ENCODE measurements around the gene ROBO2. TPM values are rescaled to one million over a fixed set of nuclear protein-coding genes. Genes with fewer than 3 reads are reported as not detected.
A peak's percentile ranks its signal among the peaks of the same experiment; 100 is the strongest.

The ROBO2 gene
- total RNA-seq, 1 experiment from 2014 or later = under 0.01 TPM

- DNase-seq (ENCODE audit: low read depth) = no peak
These were observed 13.1 kb downstream of the ROBO2 start for GRCh38 chr3:77052733-77053670.

GRCh38 chr3:77053795-77054194 lies 13.9 kb downstream of the ROBO2 start:
- no peak for DNase-seq (ENCODE audit: low read depth)

GRCh38 chr3:77055841-77056341 lies 16.0 kb downstream of the ROBO2 start:
- no peak for DNase-seq (ENCODE audit: low read depth)

- no peak for DNase-seq (ENCODE audit: low read depth)
These were observed 19.5 kb downstream of the ROBO2 start for GRCh38 chr3:77059354-77059753.

GRCh38 chr3:77063423-77063822 lies 23.5 kb downstream of the ROBO2 start:
- DNase-seq (ENCODE audit: low read depth) = no peak

- no peak for DNase-seq (ENCODE audit: low read depth)
These were observed 25.9 kb downstream of the ROBO2 start for GRCh38 chr3:77065750-77066149.

GRCh38 chr3:77066829-77067228 lies 26.9 kb downstream of the ROBO2 start:
- DNase-seq (ENCODE audit: low read depth) = no peak

GRCh38 chr3:77068808-77069207 lies 28.9 kb downstream of the ROBO2 start:
- DNase-seq (ENCODE audit: low read depth) = no peak

- no peak for DNase-seq (ENCODE audit: low read depth)
These were observed 31.5 kb downstream of the ROBO2 start for GRCh38 chr3:77071364-77071763.

- DNase-seq (ENCODE audit: low read depth) = no peak
These were observed 31.9 kb downstream of the ROBO2 start for GRCh38 chr3:77071809-77072208.

- DNase-seq (ENCODE audit: low read depth) = no peak
These were observed 32.3 kb downstream of the ROBO2 start for GRCh38 chr3:77072232-77072631.

- DNase-seq (ENCODE audit: low read depth) = no peak
These were observed 38.4 kb downstream of the ROBO2 start for GRCh38 chr3:77078279-77078678.

- DNase-seq (ENCODE audit: low read depth) = no peak
These were observed 40.2 kb downstream of the ROBO2 start for GRCh38 chr3:77079988-77080610.

- peak; percentile 73 for DNase-seq (ENCODE audit: low read depth)
These were observed 41.4 kb downstream of the ROBO2 start for GRCh38 chr3:77081240-77081661.

- DNase-seq (ENCODE audit: low read depth) = no peak
These were observed 44.6 kb downstream of the ROBO2 start for GRCh38 chr3:77084511-77084910.

GRCh38 chr3:77086408-77086807 lies 46.5 kb downstream of the ROBO2 start:
- DNase-seq (ENCODE audit: low read depth) = no peak

- DNase-seq (ENCODE audit: low read depth) = no peak
These were observed 51.9 kb downstream of the ROBO2 start for GRCh38 chr3:77091809-77092208.

- DNase-seq (ENCODE audit: low read depth) = no peak
These were observed 53.2 kb downstream of the ROBO2 start for GRCh38 chr3:77093101-77093500.

GRCh38 chr3:77096145-77096544 lies 56.2 kb downstream of the ROBO2 start:
- DNase-seq (ENCODE audit: low read depth) = no peak

GRCh38 chr3:77096966-77097890 lies 57.3 kb downstream of the ROBO2 start:
- DNase-seq (ENCODE audit: low read depth) = peak; percentile 85

All from HT1080 (cell line).